ENCODE measurements around the gene ITCH. TPM values are rescaled to one million over a fixed set of nuclear protein-coding genes. Genes with fewer than 3 reads are reported as not detected.

Gene ITCH
- total and polyA plus RNA-seq, 9 of the 15 experiments (the other 6 are each of a cell fraction or from before 2014, with no cell fraction given) = 7.5 to 53.0 (median 22.9) TPM

GRCh38 chr20:34382174-34382573 is 19.1 kb downstream of the ITCH start:
- Histone ChIP-seq H2AFZ (ENCODE audit: low read depth, low read length) (no peak overlapping the region), H3K27me3 (ENCODE audit: control insufficient read depth in 2 of 2, insufficient read depth in 2 of 2, low read length in 2 of 2) (no peaks in the 10 kb centered on the region), H3K9ac (ENCODE audit: insufficient read depth in 1 of 2, low read depth in 2 of 2, low read length in 2 of 2) (no peak overlapping the region), H3K79me2 (ENCODE audit: control insufficient read depth, insufficient read depth, low read length) (peaks cover 72% of the 10 kb centered on the region), H3K9me3 (replicated peaks; ENCODE audit: control insufficient read depth, insufficient read depth, low read depth, low read length) (no peaks in the 10 kb centered on the region), H3K9me1 (ENCODE audit: control insufficient read depth, insufficient read depth, low read length) (no peaks in the 10 kb centered on the region), H3K27ac (ENCODE audit: extremely low read depth, low read depth, low read length) (no peak overlapping the region), H3K36me3 (ENCODE audit: control insufficient read depth, insufficient read depth, low read length) (peaks cover 23% of the 10 kb centered on the region; the same call in 1 of the 3 replicates), H4K20me1 (replicated peaks; ENCODE audit: control insufficient read depth, insufficient read depth, low read length) (peaks cover 9% of the 10 kb centered on the region; the same call in 1 of the 2 replicates), H3K4me1 (replicated peaks in 1 of 2; ENCODE audit: control insufficient read depth in 2 of 2, insufficient read depth in 2 of 2, low read length in 2 of 2) (no peaks in the 10 kb centered on the region), H3K4me3 (no peak overlapping the region), H3K4me2 (ENCODE audit: insufficient read depth, low read length) (no peak overlapping the region)
- in situ Hi-C loops (cut with MboI) = no loop called here
- DNase-seq (ENCODE audit: extremely low read depth in 1 of 4, low spot score in 3 of 4) (no peak), FAIRE-seq (no peak), ATAC-seq (no peak)
- BruUV-seq (replicated peaks) = no TSS peak
- POLR2A ChIA-PET = no interaction called here
- no peak for TF ChIP-seq ZNF384 (IDR thresholded peaks at IDR 0.05; ENCODE audit: low read depth, low read length)
- TF ChIP-seq RBM39 (optimal IDR thresholded peaks at IDR 0.05; ENCODE audit: low read depth, low read length) = no peak
- no peak for TF ChIP-seq LEF1 (IDR thresholded peaks at IDR 0.05)
- no peak for TF ChIP-seq CBX8 (IDR thresholded peaks at IDR 0.05; ENCODE audit: borderline replicate concordance, extremely low read depth, low read depth, low read length, poor library complexity, severe bottlenecking)
- TF ChIP-seq YBX1 (IDR thresholded peaks at IDR 0.05) = no peak
- TF ChIP-seq KLF13 (tag; IDR thresholded peaks at IDR 0.05; ENCODE audit: borderline replicate concordance, low read depth) = no peak
- no peak for TF ChIP-seq IRF2 (CRISPR knock-in tag; IDR thresholded peaks at IDR 0.05)
- TF ChIP-seq NFRKB (IDR thresholded peaks at IDR 0.05; ENCODE audit: low read depth) = no peak
- no peak for TF ChIP-seq CBX2 (IDR thresholded peaks at IDR 0.05; ENCODE audit: insufficient read depth, low read length, poor library complexity, severe bottlenecking)
- TF ChIP-seq ZNF23 (CRISPR knock-in tag; IDR thresholded peaks at IDR 0.05) = no peak
- no peak for TF ChIP-seq MITF (IDR thresholded peaks at IDR 0.05)
- TF ChIP-seq TCF7 (IDR thresholded peaks at IDR 0.05; ENCODE audit: borderline replicate concordance) = no peak
- TF ChIP-seq ZNF707 (CRISPR knock-in tag; conservative IDR thresholded peaks at IDR 0.05) = no peak
- TF ChIP-seq, protein P1, sequence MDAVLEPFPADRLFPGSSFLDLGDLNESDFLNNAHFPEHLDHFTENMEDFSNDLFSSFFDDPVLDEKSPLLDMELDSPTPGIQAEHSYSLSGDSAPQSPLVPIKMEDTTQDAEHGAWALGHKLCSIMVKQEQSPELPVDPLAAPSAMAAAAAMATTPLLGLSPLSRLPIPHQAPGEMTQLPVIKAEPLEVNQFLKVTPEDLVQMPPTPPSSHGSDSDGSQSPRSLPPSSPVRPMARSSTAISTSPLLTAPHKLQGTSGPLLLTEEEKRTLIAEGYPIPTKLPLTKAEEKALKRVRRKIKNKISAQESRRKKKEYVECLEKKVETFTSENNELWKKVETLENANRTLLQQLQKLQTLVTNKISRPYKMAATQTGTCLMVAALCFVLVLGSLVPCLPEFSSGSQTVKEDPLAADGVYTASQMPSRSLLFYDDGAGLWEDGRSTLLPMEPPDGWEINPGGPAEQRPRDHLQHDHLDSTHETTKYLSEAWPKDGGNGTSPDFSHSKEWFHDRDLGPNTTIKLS (IDR thresholded peaks at IDR 0.05; ENCODE audit: borderline replicate concordance, low read depth) = no peak
- no peak for TF ChIP-seq PHF8 (IDR thresholded peaks at IDR 0.05; ENCODE audit: borderline replicate concordance, low read length)
- no peak for TF ChIP-seq HDAC1 (IDR thresholded peaks at IDR 0.05)
- no peak for TF ChIP-seq GATAD2A (IDR thresholded peaks at IDR 0.05)
- no peak for TF ChIP-seq MAFF (IDR thresholded peaks at IDR 0.05; ENCODE audit: low read length)
- CTCF ChIA-PET (ENCODE audit: low intra/inter-chr PET ratio) = no interaction called here
- intact Hi-C loops (cut with micrococcal nuclease) = no loop called here
- 97% methylated on average over 3 of the region's 3 CpGs for WGBS (ENCODE audit: insufficient coverage, low coverage, missing lambda C conversion rate)
